Stimulated activated CD4-positive, alpha-beta T cell treated with anti-CD3 and anti-CD28 coated beads, Interleukin-1b, Interleukin-23, amount 100 ng/mL, for 1 hour (primary cell): Measurements from ENCODE around the gene SGCG.
"Not testable (repeated sequence)": the region's sequence is repeated elsewhere in the genome, so short reads cannot be mapped to it uniquely, and the experiment has no call there.

Experiments
- DNase-seq, 2 donors: peaks; one replicate each; pipeline ENCODE4 v3.0.0-alpha.2; 2020; ENCODE audit warnings: low read depth in 2 of 2

Gene SGCG

GRCh38 chr13:23180711-23181110, at the start of gene SGCG:
SGCG (plus strand) TSS chr13:23180979; CDS start chr13:23203695, 22,716 bp downstream.
- no peak for DNase-seq

GRCh38 chr13:23134542-23134941, 46.2 kb upstream of the SGCG start:
- no peak for DNase-seq

DNA sequence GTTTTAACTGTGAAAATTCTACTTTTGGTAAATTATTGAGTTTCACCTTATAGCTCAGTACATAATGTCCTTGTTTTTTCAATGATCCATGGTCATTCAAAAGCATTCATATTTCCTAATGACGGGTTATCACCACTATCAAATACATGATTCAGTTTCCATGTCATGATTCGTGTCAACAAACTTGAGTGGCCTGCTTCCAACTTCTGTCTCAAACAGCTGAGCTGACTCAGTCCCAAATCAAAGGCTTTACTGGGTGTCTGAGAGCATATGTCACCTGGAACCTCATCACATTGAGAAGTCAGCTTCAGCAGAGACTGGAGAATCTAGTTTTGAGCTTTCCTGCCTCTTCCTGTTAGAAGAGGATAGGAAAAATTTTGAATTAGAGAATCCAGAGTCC, 40.3 kb upstream of the SGCG start:
- no peak for DNase-seq

DNA sequence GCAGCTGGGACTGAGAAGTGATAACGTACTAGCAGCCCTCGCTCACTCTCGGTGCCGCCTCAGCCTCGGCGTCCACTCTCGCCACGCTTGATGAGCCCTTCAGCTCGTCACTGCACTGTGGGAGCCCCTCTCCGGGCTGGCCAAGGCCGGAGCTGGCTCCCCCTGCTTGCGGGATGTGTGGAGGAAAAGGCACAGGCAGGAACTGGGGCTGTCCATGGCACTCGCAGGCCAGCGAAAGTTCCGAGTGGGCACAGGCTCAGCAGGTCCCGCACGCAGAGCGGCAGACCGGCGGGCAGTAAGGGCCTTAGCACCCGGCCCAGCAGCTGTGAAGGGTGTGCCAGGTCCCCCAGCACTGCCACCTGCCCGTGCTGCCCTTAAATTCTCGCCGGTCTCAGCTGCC, 38.8 kb upstream of the SGCG start:
- no peak for DNase-seq

- not testable (repeated sequence) for DNase-seq
Measured at GRCh38 chr13:23142607-23143006, 38.2 kb upstream of the SGCG start.

- DNase-seq, result no peak
Measured at GRCh38 chr13:23144431-23144830, 36.3 kb upstream of the SGCG start.

- DNase-seq, result no peak
Measured at GRCh38 chr13:23146006-23146405, 34.8 kb upstream of the SGCG start.

GRCh38 chr13:23146811-23147625, 33.8 kb upstream of the SGCG start:
- no peak for DNase-seq

GRCh38 chr13:23147827-23148226, 33.0 kb upstream of the SGCG start:
- no peak for DNase-seq

- no peak for DNase-seq
Measured at GRCh38 chr13:23157781-23158180, 23.0 kb upstream of the SGCG start.

DNA sequence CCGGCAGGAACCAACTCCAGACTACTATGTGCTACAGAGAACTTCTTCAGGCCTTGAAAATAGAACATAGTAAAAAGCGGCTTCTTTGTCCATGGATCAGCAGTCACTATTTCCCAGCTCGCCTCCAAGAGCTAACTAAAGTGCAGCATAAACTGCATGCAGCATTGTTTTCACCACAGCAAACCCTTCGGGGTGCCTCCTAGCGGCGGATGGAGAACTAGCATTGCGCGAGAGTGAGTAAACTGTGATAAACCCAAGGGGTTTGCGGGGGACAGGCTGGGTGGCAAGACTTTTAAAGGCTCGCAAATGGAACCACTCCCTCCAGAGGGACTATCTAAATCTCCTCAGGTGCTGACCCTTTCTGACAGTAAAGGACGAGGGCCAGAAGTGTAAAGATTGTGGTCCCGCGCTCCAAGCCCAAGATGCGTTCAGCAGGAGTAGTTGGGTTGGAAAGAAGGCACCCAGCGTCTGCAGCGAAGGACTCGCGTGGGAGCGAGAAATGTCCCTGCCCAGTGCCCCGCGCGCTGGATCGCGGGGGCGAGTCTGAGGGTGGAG, 21.5 kb upstream of the SGCG start:
- no peak for DNase-seq

DNA sequence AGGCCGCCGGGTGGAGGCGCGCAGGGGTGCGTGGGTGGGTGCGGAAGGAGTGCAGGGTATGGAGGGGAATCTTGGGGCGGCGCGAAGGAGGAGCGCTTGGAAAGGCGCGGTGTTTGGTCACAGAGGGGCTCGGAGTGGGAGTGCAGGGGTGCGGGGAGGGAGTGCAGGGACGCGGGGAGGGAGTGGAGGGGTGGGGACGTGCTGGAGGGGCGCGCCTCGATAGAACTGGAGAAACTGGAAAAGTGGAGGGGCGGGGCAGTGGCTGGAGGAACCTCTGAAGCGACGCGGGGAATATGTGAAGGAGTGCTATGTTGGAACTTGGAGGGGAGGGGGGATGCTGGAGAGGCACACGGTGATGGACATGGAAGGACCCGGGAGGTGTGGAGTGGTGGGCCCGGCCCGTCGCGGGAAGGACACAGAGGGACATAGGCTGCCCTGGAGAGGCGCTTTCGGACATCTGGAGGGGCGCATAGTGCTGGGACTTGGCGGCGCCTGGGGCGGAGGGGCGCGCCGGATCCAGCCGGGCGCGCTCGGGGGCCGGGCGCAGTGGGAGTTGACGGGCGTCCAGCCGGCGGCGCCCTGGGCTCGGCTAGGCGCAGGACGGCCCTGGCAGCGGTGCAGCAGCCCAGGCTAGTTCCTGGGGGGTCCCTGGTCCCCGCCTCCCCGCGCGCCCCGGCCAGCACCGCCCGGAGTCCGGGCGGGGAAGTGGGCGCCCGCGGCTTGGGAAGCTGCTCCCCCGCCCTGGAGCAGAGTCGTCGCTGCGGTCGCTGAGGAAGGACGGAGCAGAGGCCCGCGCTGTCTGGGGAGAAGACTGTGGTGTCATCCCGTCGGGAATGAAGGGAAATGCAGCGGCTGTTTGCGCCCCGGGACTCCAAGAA, 20.8 kb upstream of the SGCG start:
- no peak for DNase-seq

GRCh38 chr13:23160638-23161480, 19.9 kb upstream of the SGCG start:
- DNase-seq, result no peak

DNA sequence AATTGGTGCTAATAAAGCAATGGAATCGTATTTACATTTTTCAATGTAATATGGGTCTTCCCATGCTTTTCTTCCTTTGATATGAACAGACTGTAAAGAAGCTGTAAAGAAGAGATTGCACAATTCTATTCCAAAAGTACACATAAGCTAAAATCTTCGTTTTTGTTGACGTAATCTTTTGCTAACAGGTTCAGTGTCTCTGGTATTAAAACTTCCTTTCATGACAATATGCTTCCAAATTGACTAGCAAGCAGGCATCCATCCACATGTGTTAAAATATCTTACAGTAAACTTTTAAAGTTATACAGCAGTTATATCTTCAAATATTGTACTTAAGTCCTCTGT, 19.3 kb upstream of the SGCG start:
- no peak for DNase-seq

- no peak for DNase-seq
Measured at GRCh38 chr13:23175920-23176319, 4.9 kb upstream of the SGCG start.

GRCh38 chr13:23182142-23182541, 1.4 kb downstream of the SGCG start:
- no peak for DNase-seq

GRCh38 chr13:23183292-23183691, 2.5 kb downstream of the SGCG start:
- DNase-seq, result no peak

DNA sequence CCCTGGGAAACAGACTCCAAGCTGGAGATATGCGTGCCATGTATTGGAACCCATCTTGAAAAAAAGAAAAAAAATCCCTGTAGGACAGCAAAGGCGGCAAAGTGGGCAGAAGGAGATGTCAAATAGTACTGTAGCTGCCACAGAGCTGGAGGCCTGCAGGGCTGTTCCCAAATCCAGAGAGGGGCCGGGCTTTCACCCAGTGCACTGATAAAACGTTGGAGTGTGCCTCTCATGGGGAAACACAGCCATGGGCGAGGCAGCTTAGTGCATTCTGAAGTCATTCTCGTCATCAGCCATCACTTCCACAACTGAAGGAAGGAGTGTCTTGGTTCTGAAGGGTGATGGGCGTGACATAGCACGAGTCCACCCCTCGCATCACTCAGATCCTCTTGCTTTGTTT, 4.8 kb downstream of the SGCG start:
- DNase-seq, result no peak

GRCh38 chr13:23201870-23202269, 21.1 kb downstream of the SGCG start:
- no peak for DNase-seq

DNA sequence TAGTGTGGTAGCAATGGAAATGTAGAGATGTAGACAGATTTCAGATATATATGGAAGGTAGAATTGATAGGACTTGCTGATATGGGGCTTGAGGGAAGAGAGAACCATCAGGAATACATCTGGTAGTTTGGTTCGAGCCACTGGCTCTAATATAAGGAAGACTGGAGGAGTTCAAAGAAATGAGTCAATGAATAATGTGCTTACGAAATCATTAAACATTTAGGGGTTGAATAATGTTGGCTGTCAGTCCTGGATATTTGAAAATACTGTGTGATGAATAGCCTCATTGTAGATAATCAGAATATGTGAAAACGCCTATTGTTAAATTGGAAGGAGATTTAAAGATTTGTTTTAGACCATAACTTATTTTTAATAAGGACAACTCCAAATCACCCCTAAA, 21.6 kb downstream of the SGCG start:
- DNase-seq, result no peak

- DNase-seq, result no peak
Measured at GRCh38 chr13:23203516-23203915, 22.7 kb downstream of the SGCG start.

DNA sequence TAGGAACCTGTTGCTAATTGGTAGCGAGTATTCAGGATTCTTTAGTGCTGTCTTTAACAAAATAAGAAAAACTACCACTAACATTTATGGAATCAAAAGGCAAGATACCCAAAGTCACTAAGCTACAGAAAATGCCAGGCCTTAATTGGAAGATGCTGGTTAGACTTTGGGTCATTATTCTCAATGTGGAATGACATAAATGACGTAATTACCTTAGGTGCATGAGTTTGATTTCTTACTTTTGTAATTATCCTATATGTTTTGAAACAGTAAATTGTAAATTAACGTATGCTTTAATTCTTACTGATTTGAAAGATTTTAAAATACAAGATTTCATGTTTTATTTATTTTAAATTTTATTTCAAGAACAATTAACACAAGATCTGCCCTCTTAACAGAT, 25.0 kb downstream of the SGCG start:
- no peak for DNase-seq
